Fibroblast of skin of scalp (primary cell): ENCODE measurements around the gene SRGAP2. TPM values are rescaled to one million over a fixed set of nuclear protein-coding genes. Genes with fewer than 3 reads are reported as not detected.
"Not testable (repeated sequence)": the region's sequence is repeated elsewhere in the genome, so short reads cannot be mapped to it uniquely, and the experiment has no call there.

Experiments
- DNase-seq: peaks from one replicate; pipeline ENCODE4 v3.0.0-alpha.2; 2013
- polyA plus RNA-seq, 2 experiments: library from polyadenylated mRNA; unstranded; fragments of 120-200 nt; gene quantifications; one replicate each; pipeline ENCODE4 v1.2.1, GENCODE V29; 2013; ENCODE audit not compliant: insufficient read length in 2 of 2

SRGAP2 gene
- 50.0 TPM for polyA plus RNA-seq (2013, experiment 1 of 2; ENCODE audit: insufficient read length)
- polyA plus RNA-seq (2013, experiment 2 of 2; ENCODE audit: insufficient read length), result 46.6 TPM

- peak; percentile 68 for DNase-seq
Observed at GRCh38 chr1:206203364-206204158, at the start of gene SRGAP2. TSS of gene SRGAP2 (plus strand) at chr1:206203541. CDS start at chr1:206205971, 2,430 bp downstream.

GRCh38 chr1:206167350-206168029, 35.9 kb upstream of the SRGAP2 start:
- DNase-seq, result not testable (repeated sequence)

GRCh38 chr1:206169794-206170193, 33.5 kb upstream of the SRGAP2 start:
- peak; percentile 4 for DNase-seq

- not testable (repeated sequence) for DNase-seq
Observed at GRCh38 chr1:206173110-206173719, 30.1 kb upstream of the SRGAP2 start.

- DNase-seq, result peak; percentile 23
Observed at GRCh38 chr1:206174182-206174868, 29.0 kb upstream of the SRGAP2 start.

GRCh38 chr1:206175459-206176113, 27.8 kb upstream of the SRGAP2 start:
- peak; percentile 23 for DNase-seq

- not testable (repeated sequence) for DNase-seq
Observed at GRCh38 chr1:206176114-206176502, 27.2 kb upstream of the SRGAP2 start.

GRCh38 chr1:206178061-206178989, 25.0 kb upstream of the SRGAP2 start:
- peak; percentile 24 for DNase-seq

GRCh38 chr1:206179666-206180065, 23.7 kb upstream of the SRGAP2 start:
- not testable (repeated sequence) for DNase-seq

GRCh38 chr1:206182368-206183317, 20.7 kb upstream of the SRGAP2 start:
- DNase-seq, result peak; percentile 36

- not testable (repeated sequence) for DNase-seq
Observed at GRCh38 chr1:206183788-206184187, 19.6 kb upstream of the SRGAP2 start.

- not testable (repeated sequence) for DNase-seq
Observed at GRCh38 chr1:206185778-206186177, 17.6 kb upstream of the SRGAP2 start.

GRCh38 chr1:206186826-206187225, 16.5 kb upstream of the SRGAP2 start:
- not testable (repeated sequence) for DNase-seq

- DNase-seq, result not testable (repeated sequence)
Observed at GRCh38 chr1:206195182-206195581, 8.2 kb upstream of the SRGAP2 start.

GRCh38 chr1:206196748-206197424, 6.5 kb upstream of the SRGAP2 start:
- not testable (repeated sequence) for DNase-seq

- peak; percentile 100 for DNase-seq
Observed at GRCh38 chr1:206202789-206203363, 465 bp upstream of the SRGAP2 start, which contains the start of gene FAM72A. TSS of gene FAM72A (minus strand) at chr1:206202839. CDS start at chr1:206202025, 814 bp downstream.

- DNase-seq, result not testable (repeated sequence)
Observed at GRCh38 chr1:206204159-206204511, 794 bp downstream of the SRGAP2 start.

GRCh38 chr1:206204871-206205270, 1.5 kb downstream of the SRGAP2 start:
- peak; percentile 22 for DNase-seq
